B cell (primary cell): ENCODE results near the gene OR10G7. TPM values are rescaled to one million over a fixed set of nuclear protein-coding genes. Genes with fewer than 3 reads are reported as not detected.

Source experiments
- ATAC-seq: fragments of 200-7000 bp; cut with Tn5 transposase; one replicate; pipeline ENCODE4 v1.10.0; 2021; ENCODE audit warnings: low read depth, mild to moderate bottlenecking, moderate number of reproducible peaks, moderate library complexity
- CTCF ChIA-PET: fragments of 350-600 bp; sonication (Branson Sonifier 250); formaldehyde crosslinking; loops from one replicate; lab custom pipeline; 2021; ENCODE audit warnings: antibody characterized with exemption, inconsistent platforms; lab: Charles Lee
- POLR2A ChIA-PET: fragments of 350-600 bp; sonication (Branson Sonifier 250); formaldehyde crosslinking; loops from one replicate; lab custom pipeline; 2021; ENCODE audit warnings: antibody characterized with exemption; lab: Charles Lee
- DNase-seq: peaks from one replicate; pipeline ENCODE4 v3.0.0; 2013
- H2AFZ ChIP-seq: 2 replicates; pipeline ENCODE4 v1.6.1; 2012; ENCODE audit warnings: mild to moderate bottlenecking, low read depth, low read length; ENCODE audit not compliant: insufficient read depth, poor library complexity, severe bottlenecking
- H3K27ac ChIP-seq, 2 donors: 1 replicate in 1 of 2; 2 replicates in 1 of 2; pipeline ENCODE4 v1.5.1; 2012 to 2013; ENCODE audit warnings: low read length in 2 of 2, mild to moderate bottlenecking in 2 of 2, moderate library complexity in 1 of 2
- H3K27me3 ChIP-seq, 4 experiments: fragments of 200-600 bp in 1 of 4; sonication (generic) in 1 of 4; replicated peaks in 1 of 4; 1 replicate in 2 of 4; 2 replicates in 2 of 4; pipeline versions ENCODE4 v1.6.1 to v1.7.0; 2013 to 2016; ENCODE audit warnings: low read length in 3 of 4, mild to moderate bottlenecking in 2 of 4, mixed read lengths in 1 of 4, moderate library complexity in 1 of 4; ENCODE audit not compliant: insufficient read depth in 4 of 4, control insufficient read depth in 3 of 4; ENCODE audit errors: control extremely low read depth in 1 of 4
- H3K36me3 ChIP-seq, 2 experiments: replicated peaks in 1 of 2; 1 replicate in 1 of 2; 2 replicates in 1 of 2; pipeline versions ENCODE4 v1.6.1 to v1.7.1; 2013; ENCODE audit warnings: low read length in 1 of 2; ENCODE audit not compliant: insufficient read depth in 2 of 2, control insufficient read depth in 1 of 2; ENCODE audit errors: control extremely low read depth in 1 of 2, extremely low read depth in 1 of 2
- H3K4me1 ChIP-seq, 2 donors: fragments of 200-600 bp in 1 of 2; sonication (generic) in 1 of 2; 1 replicate in 1 of 2; 2 replicates in 1 of 2; pipeline versions ENCODE4 v1.5.1 to v1.6.1; 2013 to 2017; ENCODE audit warnings: low read length in 2 of 2; ENCODE audit not compliant: control insufficient read depth in 2 of 2, insufficient read depth in 2 of 2
- H3K4me2 ChIP-seq: replicated peaks from 2 replicates; pipeline ENCODE3; 2012; ENCODE audit warnings: mild to moderate bottlenecking, low read depth, low read length; ENCODE audit not compliant: poor library complexity, severe bottlenecking
- H3K4me3 ChIP-seq, 5 experiments: fragments of 200-600 bp in 1 of 5; sonication (generic) in 1 of 5; 1 replicate in 3 of 5; 2 replicates in 2 of 5; pipeline versions ENCODE4 v1.5.1 to v1.7.0; 2011 to 2016; ENCODE audit warnings: low read length in 4 of 5, mild to moderate bottlenecking in 4 of 5, low read depth in 2 of 5, control low read depth in 1 of 5, moderate library complexity in 1 of 5; ENCODE audit not compliant: insufficient read depth in 1 of 5; ENCODE audit errors: control extremely low read depth in 1 of 5, extremely low read depth in 1 of 5
- H3K79me2 ChIP-seq: fragments of 200-600 bp; sonication (generic); one replicate; pipeline ENCODE4 v1.6.0; 2016; ENCODE audit warnings: low read length; ENCODE audit not compliant: control insufficient read depth, insufficient read depth
- H3K9ac ChIP-seq: fragments of 200-600 bp; sonication (generic); 2 replicates; pipeline ENCODE4 v1.6.1; 2017; ENCODE audit warnings: mild to moderate bottlenecking, low read length, moderate library complexity
- H3K9me3 ChIP-seq, 3 donors: one replicate each; pipeline versions ENCODE4 v1.6.1 to v1.7.1; 2013; ENCODE audit warnings: low read length in 2 of 3; ENCODE audit not compliant: control insufficient read depth in 2 of 3, insufficient read depth in 1 of 3; ENCODE audit errors: control extremely low read depth in 1 of 3
- H4K20me1 ChIP-seq: 2 replicates; pipeline ENCODE4 v1.6.0; 2012; ENCODE audit warnings: mild to moderate bottlenecking, low read length; ENCODE audit not compliant: insufficient read depth, control insufficient read depth, poor library complexity, severe bottlenecking
- H3K27ac Mint-ChIP-seq: one replicate; pipeline ENCODE4 v1.8.0; 2021; ENCODE audit warnings: mixed read lengths
- H3K27me3 Mint-ChIP-seq: one replicate; pipeline ENCODE4 v1.8.0; 2021; ENCODE audit warnings: mixed read lengths
- H3K4me1 Mint-ChIP-seq: one replicate; pipeline ENCODE4 v1.8.0; 2021; ENCODE audit warnings: mixed read lengths
- H3K4me3 Mint-ChIP-seq: one replicate; pipeline ENCODE4 v1.8.0; 2021; ENCODE audit warnings: mixed read lengths
- H3K9me3 Mint-ChIP-seq: one replicate; pipeline ENCODE4 v1.8.0; 2022; ENCODE audit warnings: mixed read lengths; ENCODE audit not compliant: insufficient read depth
- EZH2 ChIP-seq: IDR thresholded peaks from 2 replicates; pipeline ENCODE4 v1.6.1; 2012; ENCODE audit warnings: borderline replicate concordance, low read depth, mild to moderate bottlenecking, moderate library complexity, low read length; ENCODE audit not compliant: insufficient read depth, poor library complexity, severe bottlenecking
- WGBS: methylation state at CpG from one replicate; pipeline ENCODE4 v1.1.5; 2013; ENCODE audit warnings: missing lambda C conversion rate; ENCODE audit not compliant: insufficient coverage; 5-methylcytosine and 5-hydroxymethylcytosine counted together
- intact Hi-C: fragments of 100-400 bp; cut with micrococcal nuclease; formaldehyde crosslinking; loops from one replicate; pipeline ENCODE4 v1.10.0; 2022
- polyA plus RNA-seq: library from polyadenylated mRNA; depleted of rRNA; stranded (reverse); fragments of >200 nt; gene quantifications from 2 replicates; pipeline ENCODE4 v1.2.3, GENCODE V29; 2012
- total RNA-seq, 2 donors: library from RNA; stranded (reverse); fragments of 120-200 nt in 1 of 2; gene quantifications; 1 replicate in 1 of 2; 2 replicates in 1 of 2; pipeline versions ENCODE4 v1.2.3 to v1.2.4, GENCODE V29; 2013 to 2022
- TF ChIP-seq, protein P1 (sequence below): fragments of 200-600 bp; IDR thresholded peaks from one replicate; pipeline ENCODE4 v1.8.0; 2022; ENCODE audit warnings: antibody characterized with exemption, mild to moderate bottlenecking

OR10G7 gene
- total and polyA plus RNA-seq, 2 donors (not counting 1 experiment from before 2014, with no cell fraction given), result not detected

DNA sequence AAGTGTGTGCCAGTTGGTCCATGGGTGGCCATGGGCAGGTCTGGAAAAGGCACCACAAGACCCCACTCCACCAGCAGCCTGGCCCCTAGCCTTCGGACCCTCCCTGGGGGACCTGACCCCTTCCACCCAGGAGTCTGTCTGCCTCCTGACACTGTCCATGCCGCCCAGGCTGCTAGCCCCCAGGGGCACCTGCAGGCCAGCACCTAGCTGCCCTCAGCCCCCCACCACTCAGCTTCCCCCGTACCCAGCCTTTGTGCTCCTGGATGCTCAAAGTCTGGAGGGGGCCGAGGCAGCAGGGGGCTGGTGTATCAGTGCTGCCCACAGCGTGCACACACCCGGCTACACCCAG, 34.3 kb upstream of the OR10G7 start:
- Histone ChIP-seq H4K20me1 (no peaks in the 10 kb centered on the region), H2AFZ (peak overlapping the region; percentile 61), H3K27me3 (peaks cover 0 to 19% (median 6%) of the 10 kb centered on the region in 4 experiments), H3K4me1 (peaks cover 22 to 25% of the 10 kb centered on the region in 2 donors), H3K36me3 (no peaks in the 10 kb centered on the region), H3K9ac (no peak overlapping the region), H3K4me3 (no peak overlapping the region), H3K9me3 (peaks cover 0 to 7% (median 0%) of the 10 kb centered on the region in 3 donors), H3K27ac (no peak overlapping the region), H3K4me2 (peak overlapping the region; percentile 66), H3K79me2 (no peaks in the 10 kb centered on the region)
- intact Hi-C loops, result no loop called here
- peaks cover 43% of the 10 kb centered on the region for H3K27me3 Mint-ChIP-seq
- ChIA-PET POLR2A (no interaction called here), CTCF (interaction anchor here (1.1 to 1.7 kb wide), 4 partner anchors 9 to 510 kb away, joined by 3 to 6 read pairs (median 4); no protein-coding TSS in a partner anchor)
- H3K4me3 Mint-ChIP-seq, result no peak overlapping the region
- no peaks in the 10 kb centered on the region for H3K9me3 Mint-ChIP-seq
- no peak overlapping the region for H3K27ac Mint-ChIP-seq
- WGBS, result 97% methylated on average over 6 of the region's 6 CpGs
- DNase-seq (no peak), ATAC-seq (no peak)
- TF ChIP-seq EZH2, result no peak
- TF ChIP-seq, protein P1, sequence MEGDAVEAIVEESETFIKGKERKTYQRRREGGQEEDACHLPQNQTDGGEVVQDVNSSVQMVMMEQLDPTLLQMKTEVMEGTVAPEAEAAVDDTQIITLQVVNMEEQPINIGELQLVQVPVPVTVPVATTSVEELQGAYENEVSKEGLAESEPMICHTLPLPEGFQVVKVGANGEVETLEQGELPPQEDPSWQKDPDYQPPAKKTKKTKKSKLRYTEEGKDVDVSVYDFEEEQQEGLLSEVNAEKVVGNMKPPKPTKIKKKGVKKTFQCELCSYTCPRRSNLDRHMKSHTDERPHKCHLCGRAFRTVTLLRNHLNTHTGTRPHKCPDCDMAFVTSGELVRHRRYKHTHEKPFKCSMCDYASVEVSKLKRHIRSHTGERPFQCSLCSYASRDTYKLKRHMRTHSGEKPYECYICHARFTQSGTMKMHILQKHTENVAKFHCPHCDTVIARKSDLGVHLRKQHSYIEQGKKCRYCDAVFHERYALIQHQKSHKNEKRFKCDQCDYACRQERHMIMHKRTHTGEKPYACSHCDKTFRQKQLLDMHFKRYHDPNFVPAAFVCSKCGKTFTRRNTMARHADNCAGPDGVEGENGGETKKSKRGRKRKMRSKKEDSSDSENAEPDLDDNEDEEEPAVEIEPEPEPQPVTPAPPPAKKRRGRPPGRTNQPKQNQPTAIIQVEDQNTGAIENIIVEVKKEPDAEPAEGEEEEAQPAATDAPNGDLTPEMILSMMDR, result no peak
- H3K4me1 Mint-ChIP-seq, result peaks cover 16% of the 10 kb centered on the region

DNA sequence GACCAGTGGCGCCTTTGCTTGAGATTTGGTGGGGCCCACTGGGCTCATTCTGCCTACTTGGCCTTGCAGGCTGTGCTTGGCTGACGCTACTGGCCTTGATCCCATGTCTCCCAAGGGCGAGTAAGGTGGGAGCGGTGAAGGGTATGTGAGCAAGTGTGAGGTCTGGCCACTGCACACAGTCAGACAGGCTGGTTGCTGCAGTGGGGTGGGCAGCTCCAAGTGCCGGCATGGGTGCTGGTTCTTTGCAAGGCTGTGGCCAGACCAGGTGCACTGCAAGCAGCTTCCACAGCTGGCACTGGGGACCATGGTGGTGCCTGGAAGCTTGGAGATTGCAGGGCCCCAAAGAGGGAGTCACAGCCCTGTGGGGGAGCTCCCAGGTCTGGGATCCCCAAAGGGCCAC, 33.4 kb upstream of the OR10G7 start:
- POLR2A ChIA-PET, result no interaction called here
- Histone ChIP-seq H3K27me3 (peaks cover 0 to 19% (median 6%) of the 10 kb centered on the region in 4 experiments), H3K9ac (no peak overlapping the region), H3K36me3 (no peaks in the 10 kb centered on the region), H3K4me3 (no peak overlapping the region), H3K27ac (no peak overlapping the region), H4K20me1 (no peaks in the 10 kb centered on the region), H3K9me3 (peaks cover 0 to 13% (median 0%) of the 10 kb centered on the region in 3 donors), H3K4me1 (peaks cover 31 to 34% of the 10 kb centered on the region in 2 donors), H2AFZ (no peak overlapping the region), H3K79me2 (no peaks in the 10 kb centered on the region), H3K4me2 (no peak overlapping the region)
- H3K27me3 Mint-ChIP-seq, result peaks cover 46% of the 10 kb centered on the region
- DNase-seq (no peak), ATAC-seq (no peak)
- H3K27ac Mint-ChIP-seq, result no peak overlapping the region
- 91% methylated on average over 5 of the region's 5 CpGs for WGBS
- H3K4me1 Mint-ChIP-seq, result peaks cover 23% of the 10 kb centered on the region
- CTCF ChIA-PET, result interaction anchor here (0.9 to 1.7 kb wide), 6 partner anchors 8 to 511 kb away, joined by 3 to 6 read pairs (median 4); no protein-coding TSS in a partner anchor
- intact Hi-C loops, result loop anchor here (5.0 kb wide), 1 partner anchor 123 kb away; no protein-coding TSS in a partner anchor
- TF ChIP-seq, protein P1, result no peak
- no peak for TF ChIP-seq EZH2
- no peaks in the 10 kb centered on the region for H3K9me3 Mint-ChIP-seq
- H3K4me3 Mint-ChIP-seq, result no peak overlapping the region
